Activated CD8-positive, alpha-beta memory T cell treated with anti-CD3 and anti-CD28 coated beads, Interleukin-2, amount 50 U/mL, for 24 hours (primary cell): ENCODE measurements around the gene MDGA2.
"Not testable (repeated sequence)": the region's sequence is repeated elsewhere in the genome, so short reads cannot be mapped to it uniquely, and the experiment has no call there.

ENCODE experiments used
- DNase-seq: peaks from one replicate; pipeline ENCODE4 v3.0.0-alpha.2; 2020; ENCODE audit errors: extremely low read depth

MDGA2 gene

GRCh38 chr14:47675466-47676314, at the start of gene MDGA2:
Gene MDGA2, minus strand, starts transcription at chr14:47675605.
- DNase-seq: no peak

DNA sequence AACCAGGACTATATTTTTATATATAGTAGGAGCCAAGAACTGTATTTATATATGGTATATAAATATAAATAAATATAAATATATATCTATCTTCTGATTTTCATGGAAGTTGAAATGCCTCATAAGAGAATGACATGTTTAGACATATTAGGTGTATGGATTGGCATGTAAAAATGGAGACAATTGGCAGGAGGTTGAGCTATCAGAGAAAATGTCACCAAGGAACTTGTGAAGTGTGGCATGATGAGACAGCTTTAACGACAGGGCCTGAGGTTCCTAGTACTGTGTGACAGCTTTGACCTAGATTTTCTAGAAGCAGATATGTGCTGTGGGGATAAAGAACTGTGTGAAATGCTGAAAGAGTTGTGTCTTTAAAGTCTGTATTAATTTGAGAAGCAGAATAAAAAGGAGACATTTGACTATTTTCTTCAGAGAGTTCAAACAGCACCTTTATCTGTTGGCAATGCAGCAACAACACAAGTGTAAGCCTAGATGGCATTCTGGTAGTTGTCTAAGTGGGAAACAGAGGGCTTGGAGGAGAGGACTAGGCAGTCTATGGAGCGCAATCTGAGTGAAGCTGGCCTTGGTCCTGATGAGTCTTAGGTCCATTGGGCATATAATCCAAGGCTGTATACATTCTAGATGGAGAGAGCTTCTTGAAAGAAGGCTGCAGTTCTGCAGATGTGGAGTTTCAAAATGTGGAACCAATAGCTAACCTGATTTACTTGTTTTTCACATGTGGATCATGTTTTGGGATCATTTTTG, 47.7 kb upstream of the MDGA2 start:
- no peak for DNase-seq

- DNase-seq: no peak
These were observed 44.9 kb upstream of the MDGA2 start for GRCh38 chr14:47720281-47720680.

- no peak for DNase-seq
These were observed 39.9 kb upstream of the MDGA2 start for GRCh38 chr14:47715330-47715729.

DNA sequence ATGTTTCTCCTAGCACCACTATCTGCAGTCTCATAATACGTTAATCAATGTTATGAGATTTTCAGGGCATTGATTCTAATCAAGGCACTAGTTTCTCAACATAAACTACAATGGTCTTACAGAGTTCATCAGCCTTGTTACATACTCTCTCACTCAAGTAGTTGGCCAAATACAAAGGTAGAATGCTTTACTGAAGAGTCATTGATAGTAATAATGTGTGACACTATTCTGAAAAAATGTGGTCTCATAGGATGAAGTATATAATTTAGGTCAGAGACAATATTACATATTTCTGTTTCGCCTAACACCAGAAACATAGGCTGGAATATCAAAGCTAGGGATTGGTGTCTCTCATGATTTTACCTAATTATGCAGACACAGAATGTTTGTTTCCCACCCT, 35.2 kb upstream of the MDGA2 start:
- DNase-seq: no peak

DNA sequence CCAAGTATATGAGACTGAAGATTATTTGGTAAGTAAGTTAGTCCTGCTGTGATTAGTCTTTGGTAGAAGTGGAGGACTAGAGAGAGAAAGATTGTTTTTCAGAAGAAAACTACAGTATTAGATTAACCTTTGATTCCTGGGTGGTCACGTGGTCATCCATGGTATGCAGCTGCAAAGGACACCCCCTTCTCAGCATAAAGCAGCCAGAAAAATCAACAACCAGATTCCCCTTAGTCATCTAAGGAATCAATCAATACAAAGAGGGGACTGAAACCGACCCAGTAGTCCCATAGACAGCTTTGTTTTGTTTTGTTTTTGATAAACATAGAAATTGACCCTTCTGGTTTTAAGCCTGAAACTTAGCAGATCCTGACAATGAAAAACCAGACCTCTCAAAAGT, 30.3 kb upstream of the MDGA2 start:
- no peak for DNase-seq

DNA sequence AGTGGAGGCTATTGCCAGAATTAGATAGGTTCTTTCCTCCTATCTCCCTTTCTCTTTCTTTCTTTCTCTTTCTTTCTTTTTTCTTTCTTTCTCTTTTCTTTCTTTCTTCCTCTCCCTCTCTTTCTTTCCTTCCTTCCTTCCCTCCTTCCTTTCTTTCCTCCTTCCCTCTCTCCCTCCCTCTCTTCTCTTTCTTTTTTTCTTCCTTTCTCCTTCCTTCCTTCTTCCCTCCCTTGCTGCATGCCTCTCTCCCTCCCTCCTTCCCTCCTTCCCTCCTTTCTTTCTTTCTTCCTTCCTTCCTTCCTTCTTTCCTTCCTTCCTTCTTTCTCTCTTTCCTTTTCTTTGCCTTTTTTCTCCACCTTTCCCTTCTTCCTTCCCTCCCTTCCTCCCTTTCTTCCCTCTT, 16.4 kb upstream of the MDGA2 start:
- DNase-seq: no peak

- no peak for DNase-seq
These were observed 3.6 kb upstream of the MDGA2 start for GRCh38 chr14:47678993-47679392.

GRCh38 chr14:47678157-47678556, 2.8 kb upstream of the MDGA2 start:
- no peak for DNase-seq

GRCh38 chr14:47676315-47676617, 861 bp upstream of the MDGA2 start:
- DNase-seq: no peak

- no peak for DNase-seq
These were observed 601 bp downstream of the MDGA2 start for GRCh38 chr14:47674543-47675465.

DNA sequence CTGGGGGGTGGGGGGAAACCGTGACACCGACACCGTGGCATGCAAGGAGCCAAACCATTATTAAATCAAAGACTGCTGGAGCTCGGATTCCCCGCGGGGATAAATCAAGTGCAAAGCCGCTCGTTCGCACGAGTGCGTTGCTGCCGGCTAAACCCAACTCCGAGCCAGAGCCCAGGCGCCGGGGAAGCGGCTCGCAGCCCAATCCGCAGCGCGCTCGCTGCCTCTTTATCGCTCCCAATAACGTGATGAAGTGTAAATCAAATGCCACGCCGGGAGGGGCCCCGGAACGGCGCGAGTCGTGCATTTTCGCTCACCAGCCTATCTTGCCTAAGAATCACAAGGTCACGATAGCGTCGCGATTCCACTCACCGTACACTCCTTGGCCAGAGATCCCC, 1.3 kb downstream of the MDGA2 start:
- no peak for DNase-seq

DNA sequence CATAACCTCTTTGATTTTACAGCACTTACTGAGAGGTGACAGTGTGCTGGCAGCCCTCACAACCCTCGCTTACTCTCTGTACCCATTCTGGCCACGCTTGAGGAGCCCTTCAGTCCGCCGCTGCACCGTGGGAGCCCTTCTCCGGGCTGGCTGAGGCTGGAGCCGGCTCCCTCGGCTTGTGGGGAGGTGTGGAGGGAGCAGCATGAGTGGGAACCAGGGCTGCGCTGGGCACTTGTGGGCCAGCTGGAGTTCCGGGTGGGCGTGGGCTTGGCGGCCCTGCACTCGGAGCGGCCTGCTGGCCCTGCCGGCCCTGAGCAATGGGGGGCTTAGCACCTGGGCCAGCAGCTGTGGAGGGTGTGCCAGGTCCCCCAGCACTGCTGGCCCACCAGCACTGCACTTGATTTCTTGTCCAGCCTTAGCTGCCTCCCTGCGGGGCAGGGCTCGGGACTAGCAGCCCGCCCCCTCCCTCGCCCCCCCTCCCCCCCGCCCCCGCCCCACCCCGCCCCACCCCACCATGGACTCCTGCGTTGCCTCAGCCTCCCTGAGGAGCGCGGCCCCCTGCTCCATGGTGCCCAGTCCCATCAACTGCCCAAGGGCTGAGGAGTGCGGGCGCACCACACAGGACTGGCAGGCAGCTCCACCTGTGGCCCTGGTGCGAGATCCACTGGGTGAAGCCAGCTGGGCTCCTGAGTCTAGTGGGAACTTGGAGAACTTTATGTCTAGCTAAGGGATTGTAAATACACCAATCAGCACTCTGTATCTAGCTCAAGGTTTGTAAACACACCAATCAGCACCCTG, 9.9 kb downstream of the MDGA2 start:
- DNase-seq: no peak

DNA sequence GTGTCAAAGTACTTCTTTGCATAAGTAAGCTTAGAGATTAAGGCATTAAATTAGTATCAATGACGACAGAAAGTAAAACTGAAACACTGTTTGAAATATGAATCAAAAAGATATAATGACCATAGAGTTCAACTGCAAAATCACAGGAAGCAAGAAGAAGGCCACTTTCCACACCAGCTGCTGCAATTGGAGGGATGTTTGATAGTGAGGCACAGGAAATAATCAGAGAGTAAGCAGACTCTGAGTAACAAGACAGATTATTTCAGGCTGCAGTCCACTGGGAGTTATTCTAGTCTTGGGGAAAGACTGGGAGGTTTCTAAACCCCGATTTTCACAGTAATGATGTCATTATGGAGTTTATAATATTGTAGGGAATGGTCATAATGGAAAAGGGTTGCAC, 12.9 kb downstream of the MDGA2 start:
- DNase-seq: no peak

DNA sequence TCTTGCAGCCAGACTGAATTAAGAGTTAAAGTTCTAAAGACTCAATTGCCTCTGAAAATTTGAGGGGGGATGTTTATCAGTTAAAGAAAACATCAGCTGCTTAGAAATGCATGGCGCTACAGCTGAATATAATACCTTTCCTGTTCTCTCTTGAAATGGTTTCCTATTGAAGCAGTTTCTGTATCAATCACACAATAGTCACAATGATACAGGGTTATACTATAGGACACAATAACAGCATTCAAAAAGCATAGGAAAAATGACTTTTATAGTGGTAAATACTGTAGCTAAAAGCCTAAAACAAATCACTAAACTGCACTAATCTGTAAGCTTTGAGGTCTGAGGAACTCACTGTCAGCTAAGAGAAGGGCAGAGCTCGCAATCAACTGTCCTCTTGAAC, 15.2 kb downstream of the MDGA2 start:
- no peak for DNase-seq

DNA sequence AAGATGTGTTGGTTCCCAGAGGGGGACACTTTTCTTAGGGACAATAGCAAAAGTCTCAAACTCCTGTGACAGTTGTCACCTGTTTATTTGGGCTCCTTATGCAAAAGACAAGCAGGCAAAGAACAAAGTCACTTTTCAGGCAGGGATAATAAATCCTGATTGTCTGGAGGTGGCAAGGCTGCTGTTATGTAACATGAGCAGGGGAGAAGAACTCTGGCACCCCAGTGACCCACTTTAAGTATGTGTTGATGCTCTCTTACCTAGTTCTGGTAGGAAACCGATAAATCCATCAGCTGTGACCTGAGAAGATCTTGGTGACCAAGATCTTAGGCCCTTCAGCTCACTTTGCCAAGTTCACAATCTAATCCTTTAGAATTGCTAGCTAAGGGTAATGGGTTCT, 17.4 kb downstream of the MDGA2 start:
- DNase-seq: no peak

DNA sequence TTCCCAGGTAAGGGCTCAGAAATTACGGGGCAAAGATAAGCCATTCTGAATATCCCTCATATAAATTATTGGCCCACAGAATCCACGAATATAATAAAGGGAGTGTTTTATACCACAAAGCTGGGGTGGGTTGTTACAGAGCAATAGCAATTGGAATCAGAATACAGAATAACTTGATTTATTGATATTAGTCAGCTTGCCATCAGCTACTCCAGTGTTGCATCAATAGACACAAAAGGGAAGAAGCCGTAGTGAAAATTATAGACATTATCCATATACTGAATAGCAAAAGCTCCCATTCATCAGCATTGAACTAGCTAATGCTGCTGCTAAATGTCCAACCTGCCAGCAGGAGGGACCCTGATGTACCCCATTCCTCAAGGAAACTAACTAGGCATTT, 18.3 kb downstream of the MDGA2 start:
- no peak for DNase-seq

GRCh38 chr14:47651337-47651736, 24.1 kb downstream of the MDGA2 start:
- DNase-seq: no peak

DNA sequence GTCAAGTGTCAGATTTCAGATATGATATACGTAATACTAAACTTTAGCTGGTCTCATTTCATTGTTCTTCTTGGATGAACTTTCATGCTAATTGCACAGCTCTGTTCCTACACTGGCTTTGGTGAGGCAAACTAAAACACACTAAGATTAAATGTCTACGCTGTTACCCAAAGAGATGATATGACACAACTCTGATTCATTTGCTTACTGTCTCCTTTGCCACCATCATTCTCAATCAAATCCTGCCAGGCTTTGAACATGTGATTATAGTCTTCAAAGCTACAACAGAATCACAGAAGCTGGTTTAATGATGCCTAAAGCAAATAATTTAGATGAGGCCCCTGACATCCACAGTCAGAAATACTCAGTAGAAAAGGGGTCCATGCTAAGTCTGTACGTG, 37.7 kb downstream of the MDGA2 start:
- no peak for DNase-seq

DNA sequence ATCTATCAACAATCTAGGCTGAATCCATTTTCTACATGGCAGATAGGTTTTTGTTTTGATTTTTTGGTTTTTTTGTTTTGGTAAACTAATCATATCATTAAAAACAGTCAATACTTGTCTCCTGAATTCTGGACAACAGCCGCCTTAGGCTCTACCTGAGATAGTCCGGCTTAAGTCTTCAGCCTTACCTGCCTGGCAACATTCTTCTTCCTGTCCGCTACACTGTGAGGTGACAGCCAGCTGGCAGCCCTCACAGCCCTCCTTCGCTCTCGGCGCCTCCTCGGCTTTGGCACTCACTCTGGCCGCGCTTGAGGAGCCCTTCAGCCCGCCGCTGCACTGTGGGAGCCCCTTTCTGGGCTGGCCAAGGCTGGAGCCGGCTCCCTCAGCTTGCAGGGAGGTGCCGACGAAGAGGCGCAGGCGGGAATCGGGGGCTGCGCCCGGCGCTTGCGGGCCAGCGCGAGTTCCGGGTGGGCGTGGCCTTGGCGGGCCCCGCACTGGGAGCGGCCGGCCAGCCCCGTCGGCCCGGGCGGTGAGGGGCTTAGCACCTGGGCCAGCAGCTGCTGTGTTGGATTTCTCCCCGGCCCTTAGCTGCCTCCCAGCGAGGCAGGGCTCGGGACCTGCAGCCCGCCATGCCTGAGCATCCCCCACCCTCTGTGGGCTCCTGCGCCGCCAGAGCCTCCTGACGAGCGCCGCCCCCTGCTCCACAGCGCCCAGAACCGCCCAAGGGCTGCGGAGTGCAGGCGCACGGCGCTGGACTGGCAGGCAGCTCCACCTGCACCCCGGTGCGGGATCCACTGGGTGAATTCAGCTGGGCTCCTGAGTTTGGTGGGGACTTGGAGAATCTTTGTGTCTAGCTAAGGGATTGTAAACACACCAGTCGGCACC, 49.0 kb downstream of the MDGA2 start:
- no peak for DNase-seq

GRCh38 chr14:47624126-47624525, 51.3 kb downstream of the MDGA2 start:
- not testable (repeated sequence) for DNase-seq
